Stomach (tissue), 9 donors: Measurements from ENCODE around the gene ASTN2. TPM values are rescaled to one million over a fixed set of nuclear protein-coding genes. Genes with fewer than 3 reads are reported as not detected.

ENCODE experiments used
- DNase-seq, 2 donors: peaks; one replicate each; pipeline versions ENCODE4 v3.0.0 to v3.0.0-alpha.2; 2013 to 2019
- H3K27ac ChIP-seq, 5 donors: fragments of 200-600 bp in 4 of 5; sonication (generic) in 4 of 5; one replicate each; pipeline ENCODE4 v1.5.1; 2013 to 2019; ENCODE audit warnings: mild to moderate bottlenecking in 1 of 5, moderate library complexity in 1 of 5
- H3K27me3 ChIP-seq, 3 donors: fragments of 200-600 bp; sonication (generic); one replicate each; pipeline ENCODE4 v1.5.1; 2017 to 2019; ENCODE audit warnings: mixed run types in 1 of 3
- H3K36me3 ChIP-seq, 4 donors: fragments of 200-600 bp; sonication (generic); 1 replicate in 3 of 4; 2 replicates in 1 of 4; pipeline ENCODE4 v1.5.1; 2016 to 2019
- H3K4me1 ChIP-seq, 4 donors: fragments of 200-600 bp; sonication (generic); one replicate each; pipeline ENCODE4 v1.5.1; 2016 to 2019
- H3K4me3 ChIP-seq, 4 donors: fragments of 200-600 bp; sonication (generic) in 3 of 4; one replicate each; pipeline ENCODE4 v1.5.1; 2016 to 2019; ENCODE audit warnings: mild to moderate bottlenecking in 1 of 4
- H3K9me3 ChIP-seq, 4 donors: fragments of 200-600 bp; sonication (generic); one replicate each; pipeline ENCODE4 v1.5.1; 2016 to 2019
- EP300 ChIP-seq: sonication (generic); formaldehyde crosslinking; IDR thresholded peaks from one replicate; pipeline ENCODE4 v1.6.1; 2017; ENCODE audit warnings: antibody characterized with exemption
- POLR2A ChIP-seq, 4 donors: fragments of 450-650 bp; IDR thresholded peaks; one replicate each; pipeline ENCODE4 v1.6.1; 2016; ENCODE audit warnings: antibody characterized with exemption in 4 of 4, control low read depth in 2 of 4, mild to moderate bottlenecking in 1 of 4, moderate library complexity in 1 of 4
- POLR2AphosphoS5 ChIP-seq, 3 donors: sonication (generic); formaldehyde crosslinking; IDR thresholded peaks; one replicate each; pipeline ENCODE4 v1.6.1; 2016; ENCODE audit warnings: antibody characterized with exemption in 3 of 3
- WGBS, 5 donors: extraction: QIAGEN DNeasy Blood & Tissue Kit in 3 of 5; methylation state at CpG; one replicate each; pipeline versions ENCODE4 v1.1.5 to v1.1.7; 2013 to 2018; 5-methylcytosine and 5-hydroxymethylcytosine counted together
- intact Hi-C: fragments of 100-400 bp; cut with DNase I; formaldehyde crosslinking; loops from one replicate; pipeline ENCODE4 v1.15.1; 2023; ENCODE audit warnings: low total_unique reads
- polyA plus RNA-seq, 3 donors: library from polyadenylated mRNA; stranded (reverse); fragments of 200-250 nt; gene quantifications; one replicate each; pipeline ENCODE4 v1.2.3, GENCODE V29; 2013
- total RNA-seq, 5 donors: library from RNA; depleted of rRNA; stranded (reverse); fragments of >200 nt; gene quantifications; one replicate each; pipeline versions ENCODE4 v1.1.0 to v1.2.3, GENCODE V29; 2014 to 2016
- TF ChIP-seq, protein P1 (sequence below), 7 experiments: fragments of 450-650 bp in 4 of 7; fragments of 200-600 bp in 3 of 7; sonication (generic) in 3 of 7; IDR thresholded peaks; one replicate each; pipeline ENCODE4 v1.5.1; 2016 to 2019; ENCODE audit warnings: antibody characterized with exemption in 7 of 7, control low read depth in 2 of 7, mild to moderate bottlenecking in 1 of 7
- donor health status: healthy with polysubstance abuse.
- donor health status: Bipolar disorder and iron deficiency.
- donor health status: healthy.

ASTN2 gene
- total and polyA plus RNA-seq, 8 donors, result 2.1 to 22.3 (median 4.2) TPM; not detected in 1

GRCh38 chr9:116499986-116500871 is 914.6 kb downstream of the ASTN2 start:
- 70 to 84% (median 75%) methylated on average over 5 of the region's 5 CpGs for WGBS, 5 donors
- no peak for TF ChIP-seq POLR2AphosphoS5 (IDR thresholded peaks at IDR 0.05)
- TF ChIP-seq, protein P1, sequence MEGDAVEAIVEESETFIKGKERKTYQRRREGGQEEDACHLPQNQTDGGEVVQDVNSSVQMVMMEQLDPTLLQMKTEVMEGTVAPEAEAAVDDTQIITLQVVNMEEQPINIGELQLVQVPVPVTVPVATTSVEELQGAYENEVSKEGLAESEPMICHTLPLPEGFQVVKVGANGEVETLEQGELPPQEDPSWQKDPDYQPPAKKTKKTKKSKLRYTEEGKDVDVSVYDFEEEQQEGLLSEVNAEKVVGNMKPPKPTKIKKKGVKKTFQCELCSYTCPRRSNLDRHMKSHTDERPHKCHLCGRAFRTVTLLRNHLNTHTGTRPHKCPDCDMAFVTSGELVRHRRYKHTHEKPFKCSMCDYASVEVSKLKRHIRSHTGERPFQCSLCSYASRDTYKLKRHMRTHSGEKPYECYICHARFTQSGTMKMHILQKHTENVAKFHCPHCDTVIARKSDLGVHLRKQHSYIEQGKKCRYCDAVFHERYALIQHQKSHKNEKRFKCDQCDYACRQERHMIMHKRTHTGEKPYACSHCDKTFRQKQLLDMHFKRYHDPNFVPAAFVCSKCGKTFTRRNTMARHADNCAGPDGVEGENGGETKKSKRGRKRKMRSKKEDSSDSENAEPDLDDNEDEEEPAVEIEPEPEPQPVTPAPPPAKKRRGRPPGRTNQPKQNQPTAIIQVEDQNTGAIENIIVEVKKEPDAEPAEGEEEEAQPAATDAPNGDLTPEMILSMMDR (IDR thresholded peaks at IDR 0.05), result no peak
- TF ChIP-seq POLR2A (IDR thresholded peaks at IDR 0.05), result no peak
- TF ChIP-seq EP300, result no peak
- intact Hi-C loops, result no loop called here
- no peak for DNase-seq
- H3K36me3 ChIP-seq, result no peaks in the 10 kb centered on the region
- no peaks in the 10 kb centered on the region for H3K27me3 ChIP-seq
- H3K4me3 ChIP-seq, result no peak overlapping the region
- H3K4me1 ChIP-seq, result no peaks in the 10 kb centered on the region
- no peak overlapping the region for H3K27ac ChIP-seq
- H3K9me3 ChIP-seq, result no peaks in the 10 kb centered on the region

GRCh38 chr9:116499434-116499833 is 915.4 kb downstream of the ASTN2 start:
- Histone ChIP-seq H3K4me1 (no peaks in the 10 kb centered on the region), H3K27ac (no peak overlapping the region), H3K9me3 (no peaks in the 10 kb centered on the region), H3K27me3 (no peaks in the 10 kb centered on the region), H3K4me3 (no peak overlapping the region), H3K36me3 (no peaks in the 10 kb centered on the region)
- DNase-seq, result no peak
- TF ChIP-seq POLR2AphosphoS5 (IDR thresholded peaks at IDR 0.05), result no peak
- TF ChIP-seq POLR2A (IDR thresholded peaks at IDR 0.05), result no peak
- no peak for TF ChIP-seq EP300
- TF ChIP-seq, protein P1 (IDR thresholded peaks at IDR 0.05), result no peak
- intact Hi-C loops, result no loop called here

- peak in 1 of 2 donors; percentile 72 for DNase-seq
- H3K9me3 ChIP-seq, result no peaks in the 10 kb centered on the region
- no peaks in the 10 kb centered on the region for H3K4me1 ChIP-seq
- H3K4me3 ChIP-seq, result no peak overlapping the region
- no peak overlapping the region for H3K27ac ChIP-seq
- TF ChIP-seq POLR2A (IDR thresholded peaks at IDR 0.05), result no peak
- no peak for TF ChIP-seq POLR2AphosphoS5 (IDR thresholded peaks at IDR 0.05)
- intact Hi-C loops, result no loop called here
- 64 to 77% (median 76%) methylated on average over 6 of the region's 6 CpGs for whole genome bisulfite sequencing, 5 donors
- no peaks in the 10 kb centered on the region for H3K36me3 ChIP-seq
- no peaks in the 10 kb centered on the region for H3K27me3 ChIP-seq
Observed at GRCh38 chr9:116497095-116497890, 917.6 kb downstream of the ASTN2 start.

- 23 to 48% (median 36%) methylated on average over 1 of the region's 1 CpG for WGBS, 5 donors
- no peak overlapping the region for H3K4me3 ChIP-seq
- no peaks in the 10 kb centered on the region for H3K27me3 ChIP-seq
- H3K27ac ChIP-seq, result no peak overlapping the region
- H3K4me1 ChIP-seq, result peaks cover 0 to 7% (median 0%) of the 10 kb centered on the region in 4 donors
- H3K9me3 ChIP-seq, result no peaks in the 10 kb centered on the region
- no peaks in the 10 kb centered on the region for H3K36me3 ChIP-seq
- intact Hi-C loops, result no loop called here
- TF ChIP-seq POLR2A (IDR thresholded peaks at IDR 0.05) (no peak), EP300 (no peak), POLR2AphosphoS5 (IDR thresholded peaks at IDR 0.05) (no peak)
- TF ChIP-seq, protein P1 (IDR thresholded peaks at IDR 0.05), result no peak
- DNase-seq, result no peak
Observed at GRCh38 chr9:116496167-116496566, 918.7 kb downstream of the ASTN2 start.
